GM18511 (cell line): ENCODE results near the gene SMTN.
"Not testable (repeated sequence)": the region's sequence is repeated elsewhere in the genome, so short reads cannot be mapped to it uniquely, and the experiment has no call there.

Experiments
- ATAC-seq: cut with Tn5 transposase; IDR thresholded peaks from one replicate; pipeline ENCODE4 v1.9.1; 2021; ENCODE audit warnings: mild to moderate bottlenecking, moderate library complexity; ENCODE audit not compliant: unreplicated experiment

Gene SMTN

DNA sequence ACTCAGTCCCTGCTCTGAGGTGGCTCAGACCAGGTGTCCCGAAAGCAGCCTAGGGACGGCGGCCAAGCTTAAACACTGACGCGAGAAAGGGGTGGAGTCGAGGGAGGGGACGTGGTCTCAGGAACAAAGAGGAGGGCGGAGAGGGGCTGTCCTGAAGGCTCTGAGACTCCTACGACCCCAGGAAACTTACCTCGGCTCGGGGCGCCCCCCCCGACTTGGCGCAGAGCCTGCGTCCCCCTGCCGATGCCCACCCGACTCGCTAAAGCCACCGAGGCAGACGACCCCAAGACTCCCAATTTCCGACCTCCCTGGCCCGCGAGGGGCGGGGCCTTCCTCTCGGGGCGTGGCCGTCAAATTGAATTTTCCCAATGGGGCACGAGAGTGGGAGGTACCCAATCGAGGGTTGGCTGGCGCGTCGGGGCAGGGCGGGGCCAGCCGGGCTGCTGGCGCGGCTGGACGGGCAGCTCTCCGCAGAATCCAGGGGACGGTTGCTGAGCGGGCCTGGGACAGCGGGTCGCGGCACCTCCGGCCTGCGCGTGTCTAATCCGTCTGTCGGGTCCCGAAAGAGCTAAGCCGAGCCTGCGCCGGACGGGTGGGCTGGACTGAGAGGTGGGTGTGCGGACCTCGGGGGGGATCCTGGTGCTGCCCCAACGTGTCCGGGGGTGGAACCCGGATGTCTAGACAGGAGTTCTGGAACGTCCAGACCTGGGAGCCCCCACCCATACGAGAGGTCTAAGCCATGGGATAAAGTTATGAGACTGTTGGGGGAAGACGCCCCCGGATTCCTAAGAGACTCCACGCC, at the start of gene SMTN:
SMTN (plus strand) TSS at position 471 of the 802 bp plus-strand sequence. CDS start 1,941 bp downstream, outside the sequence.
- ATAC-seq: peak; percentile 70

GRCh38 chr22:31036671-31037550, 44.2 kb upstream of the SMTN start:
- no peak for ATAC-seq

GRCh38 chr22:31038686-31039085, 42.4 kb upstream of the SMTN start:
- ATAC-seq: no peak

- no peak for ATAC-seq
Measured at GRCh38 chr22:31039393-31039792, 41.7 kb upstream of the SMTN start.

- ATAC-seq: no peak
Measured at GRCh38 chr22:31040542-31041398, 40.3 kb upstream of the SMTN start.

GRCh38 chr22:31044262-31044861, 36.8 kb upstream of the SMTN start:
- no peak for ATAC-seq

GRCh38 chr22:31045900-31046538, 35.1 kb upstream of the SMTN start:
- no peak for ATAC-seq

- ATAC-seq: no peak
Measured at GRCh38 chr22:31046539-31047226, 34.4 kb upstream of the SMTN start.

DNA sequence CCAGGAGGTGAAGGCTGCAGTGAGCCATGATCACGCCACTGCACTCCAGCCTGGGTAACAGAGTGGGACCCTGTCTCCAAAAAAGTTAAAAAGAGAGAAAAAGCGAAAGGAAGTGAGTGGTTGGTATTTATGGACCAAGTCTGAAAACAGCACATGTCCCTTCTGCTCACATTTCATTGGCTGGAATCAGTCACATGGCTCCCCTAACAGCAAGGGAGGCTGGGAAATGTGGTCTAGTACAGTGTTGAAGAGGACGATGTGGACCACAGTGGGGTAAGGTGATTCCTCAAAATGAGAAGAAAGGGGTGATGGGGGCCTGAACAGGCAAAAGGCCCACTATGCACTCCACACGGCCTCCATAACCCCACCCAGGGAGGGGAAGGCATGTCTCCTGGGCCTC, 32.5 kb upstream of the SMTN start:
- no peak for ATAC-seq

DNA sequence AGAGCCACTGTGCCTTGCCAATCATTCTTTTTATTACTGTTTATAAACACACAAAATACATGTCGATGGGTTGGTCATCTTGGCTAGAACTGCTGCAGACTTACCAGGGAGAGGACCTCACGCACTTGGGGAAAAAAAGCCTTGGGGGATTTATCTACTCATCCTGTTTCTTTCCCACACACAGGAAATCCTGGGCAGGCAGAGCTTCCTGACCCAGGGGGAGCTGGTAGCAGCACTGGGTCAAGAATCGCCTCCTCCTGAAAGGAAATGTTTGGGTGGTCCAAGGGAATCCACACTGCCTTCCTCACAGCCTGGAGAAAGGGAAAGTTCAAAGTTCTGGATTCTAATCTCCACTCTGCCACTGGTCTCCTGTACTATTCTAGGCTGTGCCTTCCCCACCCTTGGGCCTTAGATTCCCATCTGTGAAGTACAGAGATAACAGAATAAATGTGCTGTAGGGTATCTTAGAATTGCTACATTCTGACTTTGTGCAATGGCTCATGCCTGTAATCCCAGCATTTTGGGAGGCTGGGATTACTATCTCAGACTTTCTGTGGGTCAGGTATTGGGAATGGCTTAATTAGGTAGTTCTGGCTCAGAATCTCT, 31.2 kb upstream of the SMTN start:
- no peak for ATAC-seq

- no peak for ATAC-seq
Measured at GRCh38 chr22:31055117-31055634, 25.9 kb upstream of the SMTN start.

GRCh38 chr22:31055635-31056159, 25.4 kb upstream of the SMTN start:
- no peak for ATAC-seq

DNA sequence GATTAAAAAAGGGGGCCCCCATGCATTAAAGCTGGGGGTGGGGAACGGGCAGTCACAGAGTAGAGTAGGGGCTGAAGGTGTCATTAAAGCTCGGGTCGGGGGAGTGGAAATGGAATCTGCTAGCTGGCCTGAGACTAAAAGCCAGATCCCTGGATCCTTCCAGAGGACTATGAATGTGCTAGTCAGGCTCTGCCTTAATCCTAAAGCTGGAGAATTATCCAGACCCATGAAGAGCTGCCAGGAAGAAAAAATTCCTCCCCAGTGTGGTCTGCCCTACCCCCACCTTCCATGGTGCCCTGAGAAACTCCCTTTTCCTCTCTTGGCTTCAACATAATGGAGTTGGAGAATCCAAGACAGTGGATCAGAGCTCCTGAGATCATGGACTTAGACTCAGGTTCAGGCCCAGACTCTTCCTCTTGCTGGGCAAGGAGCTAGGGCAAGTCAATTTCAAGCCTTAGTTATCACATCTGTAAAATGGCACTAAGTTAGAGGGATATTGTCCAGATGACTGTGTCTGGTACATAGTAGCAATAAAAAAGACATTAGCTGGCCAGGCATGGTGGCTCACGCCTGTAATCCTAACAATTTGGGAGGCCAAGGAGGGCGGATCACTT, 24.0 kb upstream of the SMTN start:
- ATAC-seq: no peak

DNA sequence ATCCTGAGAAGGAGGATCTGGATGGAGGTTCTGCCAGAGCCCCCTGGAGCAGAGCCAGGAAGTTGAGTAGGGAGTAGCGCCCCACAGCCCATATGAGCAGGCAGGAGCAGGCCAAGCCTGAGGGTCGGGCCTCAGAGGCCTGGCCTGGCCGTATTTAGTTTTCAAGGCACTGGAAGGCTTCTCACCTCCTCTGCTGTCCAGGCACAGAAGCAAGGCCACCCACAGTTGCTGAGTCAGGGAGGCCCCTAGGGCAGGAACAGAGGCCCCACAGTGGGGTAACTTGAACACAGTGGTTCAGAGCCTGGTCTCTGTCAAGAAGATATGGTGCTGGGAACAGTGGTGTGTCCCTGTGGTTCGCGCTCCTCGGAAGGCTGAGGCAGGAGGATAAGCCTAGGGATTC, 21.5 kb upstream of the SMTN start:
- not testable (repeated sequence) for ATAC-seq

DNA sequence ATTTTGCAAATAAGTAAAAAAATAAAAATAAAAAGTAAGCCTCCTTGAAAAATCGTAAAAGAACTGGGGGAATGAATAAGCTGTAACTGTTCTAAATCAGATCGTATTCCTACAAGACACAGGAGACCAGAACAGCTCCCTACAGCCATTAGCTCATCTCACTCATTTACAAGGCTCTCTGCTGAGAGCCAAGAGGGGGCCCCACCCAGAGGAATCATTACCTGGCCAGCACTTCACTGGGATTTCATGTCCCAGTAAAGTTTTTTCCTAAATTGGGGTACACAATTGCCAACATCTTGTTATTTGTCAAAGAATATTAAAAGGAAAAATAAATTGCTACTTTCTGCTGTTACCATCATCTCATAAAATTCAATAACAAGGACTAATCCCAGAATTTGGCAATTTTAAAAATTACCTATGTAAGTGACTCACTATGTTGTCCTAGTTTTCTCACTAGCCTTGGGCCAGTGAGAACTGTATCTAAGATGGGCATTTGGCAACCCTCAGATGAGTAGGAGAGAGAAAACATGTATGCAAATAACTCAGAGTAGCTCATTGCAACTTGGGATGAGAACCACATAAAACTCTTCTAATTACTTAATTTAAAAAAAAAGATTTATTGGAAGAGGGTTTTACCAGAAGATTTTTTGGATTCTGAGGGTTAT, 18.4 kb upstream of the SMTN start:
- no peak for ATAC-seq

- ATAC-seq: no peak
Measured at GRCh38 chr22:31064369-31064768, 16.7 kb upstream of the SMTN start.

GRCh38 chr22:31068970-31069369, 12.1 kb upstream of the SMTN start:
- ATAC-seq: no peak
